ENCODE measurements around the gene RTKN.
"Not testable (repeated sequence)": the region's sequence is repeated elsewhere in the genome, so short reads cannot be mapped to it uniquely, and the experiment has no call there.

RTKN gene

DNA sequence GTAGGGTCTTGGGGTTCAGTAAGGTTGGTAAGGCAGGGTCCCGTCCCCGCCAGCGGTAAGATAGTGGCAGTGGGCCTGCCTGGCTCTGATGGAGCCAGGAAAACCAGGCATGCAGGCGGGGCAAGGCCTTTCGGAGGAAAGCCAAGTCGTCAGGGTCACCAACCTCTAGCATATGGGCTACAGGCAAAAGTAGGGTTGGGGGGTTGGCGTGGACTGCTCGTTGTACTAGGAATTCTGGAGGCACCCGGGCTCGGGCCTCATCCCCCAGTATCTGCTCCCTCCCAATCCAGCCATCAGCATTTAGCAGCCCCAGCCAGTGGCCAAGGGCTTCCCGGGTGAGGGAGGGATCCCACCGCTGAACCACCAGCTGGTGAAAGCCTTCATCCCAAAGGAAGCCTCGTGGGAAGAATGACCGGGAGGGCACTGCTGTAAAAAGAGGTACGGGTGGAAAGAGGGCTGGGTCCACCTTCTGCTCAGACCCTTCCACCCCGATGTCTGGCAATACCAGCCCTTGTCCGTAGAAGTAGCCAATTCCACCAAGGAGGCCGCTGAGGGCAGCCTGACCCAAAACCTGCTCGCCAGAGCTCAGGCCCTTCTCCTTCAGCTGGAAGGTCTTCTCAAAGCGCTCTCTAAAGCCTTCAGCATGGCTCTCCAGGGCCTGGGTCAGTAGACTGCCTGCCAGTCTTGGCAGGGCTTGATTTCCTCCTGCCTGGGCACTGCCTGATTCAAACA lies 20.5 kb upstream of the RTKN start:
- peaks cover 20% of the 10 kb centered on the region for H3K36me3 ChIP-seq
- no peak overlapping the region for H3K4me3 ChIP-seq (ENCODE audit: low read depth in 1 of 2, low read length in 1 of 2)
- peaks cover 24 to 34% of the 10 kb centered on the region in 2 experiments for H3K4me1 ChIP-seq (ENCODE audit: control insufficient read depth in 1 of 2, insufficient read depth in 1 of 2, low read depth in 1 of 2, low read length in 1 of 2)
- H3K27me3 ChIP-seq, result no peaks in the 10 kb centered on the region
- no peak overlapping the region for H3K27ac ChIP-seq
- TF ChIP-seq CTCF (IDR thresholded peaks at IDR 0.05), result no peak
- H3K9me3 ChIP-seq, result no peaks in the 10 kb centered on the region

DNA sequence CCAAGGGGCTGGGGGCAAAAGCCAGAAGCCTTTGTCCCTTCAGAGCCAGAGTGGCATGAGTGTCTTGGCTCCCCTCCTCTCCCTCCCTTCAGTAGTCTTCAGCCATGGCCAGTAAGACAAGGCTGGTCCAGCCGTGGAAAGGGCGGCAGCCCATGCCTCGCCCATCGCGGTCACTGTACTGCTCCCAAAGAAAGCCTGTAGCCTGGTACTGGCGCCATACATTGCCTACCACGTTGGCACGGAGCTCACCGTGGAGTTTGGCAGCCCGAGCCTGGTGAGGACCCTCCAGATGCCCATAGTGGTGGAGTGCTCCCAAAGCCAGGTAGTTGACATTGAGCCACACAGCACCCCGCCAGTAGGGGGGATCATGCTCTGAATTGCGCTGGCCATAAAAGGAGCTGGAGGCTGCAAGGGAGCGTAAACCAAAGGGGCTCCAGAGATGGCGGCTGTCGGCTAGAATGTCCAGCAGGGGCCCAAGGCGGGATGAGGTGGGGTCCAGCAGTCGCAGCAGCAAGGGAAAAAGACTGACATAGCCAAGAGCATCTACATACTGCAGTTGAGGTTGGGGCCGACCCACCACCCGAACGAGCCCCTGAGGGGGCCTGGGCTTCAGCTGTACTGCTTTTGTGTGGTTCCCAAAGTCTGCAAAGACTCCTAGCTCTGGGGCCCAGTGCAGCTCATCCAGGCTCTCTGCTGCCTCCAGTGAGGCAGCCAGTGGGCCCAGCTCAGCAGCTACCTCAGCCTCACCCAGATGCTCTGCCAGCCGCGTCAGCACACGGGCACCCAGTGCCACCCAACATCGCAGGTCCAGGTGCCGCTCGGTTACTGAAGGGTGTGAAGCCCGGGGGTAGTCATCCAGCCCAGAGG lies 19.7 kb upstream of the RTKN start:
- peaks cover 32 to 41% of the 10 kb centered on the region in 2 experiments for H3K4me1 ChIP-seq (ENCODE audit: control insufficient read depth in 1 of 2, insufficient read depth in 1 of 2, low read depth in 1 of 2, low read length in 1 of 2)

DNA sequence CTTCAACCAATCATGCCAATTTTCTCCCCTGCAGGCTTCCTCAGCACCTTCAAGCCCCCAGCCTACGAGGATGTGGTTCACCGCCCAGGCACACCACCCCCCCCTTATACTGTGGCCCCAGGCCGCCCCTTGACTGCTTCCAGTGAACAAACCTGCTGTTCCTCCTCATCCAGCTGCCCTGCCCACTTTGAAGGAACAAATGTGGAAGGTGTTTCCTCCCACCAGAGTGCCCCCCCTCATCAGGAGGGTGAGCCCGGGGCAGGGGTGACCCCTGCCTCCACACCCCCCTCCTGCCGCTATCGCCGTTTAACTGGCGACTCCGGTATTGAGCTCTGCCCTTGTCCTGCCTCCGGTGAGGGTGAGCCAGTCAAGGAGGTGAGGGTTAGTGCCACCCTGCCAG lies 18.4 kb upstream of the RTKN start:
- not testable (repeated sequence) for H3K9me3 ChIP-seq; H3K4me3 ChIP-seq (ENCODE audit: low read depth in 1 of 2, low read length in 1 of 2); H3K27ac ChIP-seq; H3K27me3 ChIP-seq
- Histone ChIP-seq H3K4me1 (ENCODE audit: control insufficient read depth in 1 of 2, insufficient read depth in 1 of 2, low read depth in 1 of 2, low read length in 1 of 2) (peaks cover 40 to 45% of the 10 kb centered on the region in 2 experiments), H3K36me3 (peaks cover 24% of the 10 kb centered on the region)

More for the DNA sequence above, 19.7 kb upstream of the RTKN start:
- H3K27me3 ChIP-seq, result no peaks in the 10 kb centered on the region
- no peak for TF ChIP-seq CTCF (IDR thresholded peaks at IDR 0.05)
- H3K27ac ChIP-seq, result no peak overlapping the region
- H3K9me3 ChIP-seq, result no peaks in the 10 kb centered on the region
- peaks cover 20% of the 10 kb centered on the region for H3K36me3 ChIP-seq
- no peak overlapping the region for H3K4me3 ChIP-seq (ENCODE audit: low read depth in 1 of 2, low read length in 1 of 2)

DNA sequence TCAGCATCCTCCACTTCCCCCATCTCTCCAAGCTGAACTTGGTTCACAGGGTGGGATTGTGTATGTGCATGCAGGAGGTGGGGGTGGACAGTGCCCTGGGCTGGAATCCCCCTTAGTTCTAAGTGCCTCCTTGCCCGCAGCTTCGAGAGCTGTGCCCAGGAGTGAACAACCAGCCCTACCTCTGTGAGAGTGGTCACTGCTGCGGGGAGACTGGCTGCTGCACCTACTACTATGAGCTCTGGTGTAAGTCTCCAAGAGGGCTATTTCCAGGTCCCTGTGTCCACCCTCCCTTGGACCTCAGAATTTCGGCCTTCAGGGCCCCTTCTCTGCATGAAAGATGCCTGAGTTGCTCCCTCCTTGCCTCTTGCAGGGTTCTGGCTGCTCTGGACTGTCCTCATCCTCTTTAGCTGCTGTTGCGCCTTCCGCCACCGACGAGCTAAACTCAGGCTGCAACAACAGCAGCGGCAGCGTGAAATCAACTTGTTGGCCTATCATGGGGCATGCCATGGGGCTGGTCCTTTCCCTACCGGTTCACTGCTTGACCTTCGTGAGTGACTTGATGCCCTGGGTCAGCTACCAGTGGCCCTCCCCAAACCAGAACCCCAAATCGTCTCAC lies 17.9 kb upstream of the RTKN start:
- peaks cover 24% of the 10 kb centered on the region for H3K36me3 ChIP-seq
- not testable (repeated sequence) for H3K9me3 ChIP-seq; H3K27ac ChIP-seq; H3K4me3 ChIP-seq (ENCODE audit: low read depth in 1 of 2, low read length in 1 of 2); H3K27me3 ChIP-seq
- H3K4me1 ChIP-seq (ENCODE audit: control insufficient read depth in 1 of 2, insufficient read depth in 1 of 2, low read depth in 1 of 2, low read length in 1 of 2), result peaks cover 42 to 47% of the 10 kb centered on the region in 2 experiments

- peak overlapping the region; percentile 93 for H3K27ac ChIP-seq
- H3K4me3 ChIP-seq (ENCODE audit: low read depth in 1 of 2, low read length in 1 of 2), result peak overlapping the region; percentile 67 to 91
- H3K27me3 ChIP-seq, result no peaks in the 10 kb centered on the region
- TF ChIP-seq CTCF (IDR thresholded peaks at IDR 0.05), result no peak
- no peaks in the 10 kb centered on the region for H3K9me3 ChIP-seq
- peaks cover 40 to 45% of the 10 kb centered on the region in 2 experiments for H3K4me1 ChIP-seq (ENCODE audit: control insufficient read depth in 1 of 2, insufficient read depth in 1 of 2, low read depth in 1 of 2, low read length in 1 of 2)
- H3K36me3 ChIP-seq, result peaks cover 24% of the 10 kb centered on the region
Observed at GRCh38 chr2:74458938-74459363, 17.2 kb upstream of the RTKN start.

DNA sequence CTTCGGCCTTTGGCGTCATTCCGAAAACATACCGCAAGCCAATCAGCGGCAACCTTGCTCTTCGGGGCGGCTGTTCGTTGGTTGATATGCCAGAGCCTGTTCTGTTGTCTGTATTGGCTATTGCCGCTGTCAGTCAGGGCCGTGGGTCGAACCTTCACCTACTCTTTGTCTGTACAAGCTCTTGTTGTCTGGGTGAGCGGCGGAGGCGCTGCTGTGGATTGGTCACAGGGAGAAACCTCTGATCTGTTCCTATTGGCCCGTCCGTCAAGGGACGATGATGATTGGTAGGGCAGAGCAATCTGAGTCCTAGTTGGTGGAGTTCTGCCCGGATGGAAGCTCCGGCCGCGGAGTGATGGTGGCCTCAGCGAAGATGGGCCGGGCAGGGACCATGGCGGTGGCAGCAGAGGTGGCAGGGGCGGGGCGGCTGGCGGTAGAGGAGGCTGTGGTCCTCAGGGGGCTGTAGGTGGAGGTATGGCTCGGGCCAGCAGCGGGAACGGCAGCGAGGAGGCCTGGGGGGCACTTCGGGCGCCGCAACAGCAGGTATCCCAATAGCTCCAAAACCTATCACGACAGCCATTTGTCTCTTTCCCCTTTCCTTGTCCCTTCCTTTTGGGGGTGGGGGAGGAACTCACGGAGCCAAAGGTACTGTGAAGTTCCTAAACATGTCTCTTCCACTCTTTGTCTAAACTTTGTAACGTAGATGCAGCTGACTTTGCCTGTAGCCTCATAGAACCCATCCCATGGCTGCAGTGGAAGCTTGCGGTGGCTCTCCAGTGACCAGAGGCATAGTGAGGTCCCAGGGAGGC lies 16.6 kb upstream of the RTKN start, which contains the start of gene WBP1:
Gene WBP1, plus strand, starts transcription at position 307 of the 806 bp plus-strand sequence. Its CDS starts 165 bp downstream, at position 472.
- Histone ChIP-seq H3K27me3 (no peaks in the 10 kb centered on the region), H3K9me3 (no peaks in the 10 kb centered on the region), H3K4me1 (ENCODE audit: control insufficient read depth in 1 of 2, insufficient read depth in 1 of 2, low read depth in 1 of 2, low read length in 1 of 2) (peaks cover 40 to 44% of the 10 kb centered on the region in 2 experiments), H3K4me3 (ENCODE audit: low read depth in 1 of 2, low read length in 1 of 2) (peak within 1 kb of the TSS; percentile 67 to 91), H3K36me3 (peaks cover 24% of the 10 kb centered on the region), H3K27ac (peak within 1 kb of the TSS; percentile 93)
- no peak for TF ChIP-seq CTCF (IDR thresholded peaks at IDR 0.05)

Data from neutrophil (primary cell).